ENCODE measurements around the gene ACOX3.

DNA sequence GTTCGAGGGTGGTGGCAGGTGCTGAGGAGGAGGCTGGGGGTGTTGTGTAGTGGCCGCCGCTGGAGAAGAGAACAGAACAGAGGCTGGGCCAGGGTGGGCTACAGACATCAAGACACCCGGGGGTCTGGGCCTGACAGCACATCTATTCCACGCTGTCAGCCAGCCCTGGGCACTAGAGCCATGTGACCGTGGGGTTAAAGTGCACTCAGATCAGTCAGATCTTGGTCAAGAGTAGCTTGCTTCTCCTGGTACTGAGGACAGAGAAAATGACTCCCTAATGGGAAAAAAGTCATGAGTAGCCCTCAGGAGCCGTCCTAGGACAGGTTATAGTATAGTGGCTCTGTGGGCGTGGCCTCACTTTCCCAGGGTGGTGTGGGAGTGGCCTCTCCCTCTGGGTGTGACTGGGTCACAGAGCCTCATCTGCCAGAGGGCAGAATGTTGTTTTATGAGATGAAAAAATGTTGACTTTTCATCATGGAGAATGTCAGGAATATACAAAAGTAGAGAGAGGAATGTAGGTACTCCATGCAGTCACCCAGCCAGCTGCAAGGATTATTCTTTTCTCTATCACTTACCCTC lies 19.4 kb upstream of the ACOX3 start:
- no peak for TF ChIP-seq POLR2A (IDR thresholded peaks at IDR 0.05)
- TF ChIP-seq, protein P1, sequence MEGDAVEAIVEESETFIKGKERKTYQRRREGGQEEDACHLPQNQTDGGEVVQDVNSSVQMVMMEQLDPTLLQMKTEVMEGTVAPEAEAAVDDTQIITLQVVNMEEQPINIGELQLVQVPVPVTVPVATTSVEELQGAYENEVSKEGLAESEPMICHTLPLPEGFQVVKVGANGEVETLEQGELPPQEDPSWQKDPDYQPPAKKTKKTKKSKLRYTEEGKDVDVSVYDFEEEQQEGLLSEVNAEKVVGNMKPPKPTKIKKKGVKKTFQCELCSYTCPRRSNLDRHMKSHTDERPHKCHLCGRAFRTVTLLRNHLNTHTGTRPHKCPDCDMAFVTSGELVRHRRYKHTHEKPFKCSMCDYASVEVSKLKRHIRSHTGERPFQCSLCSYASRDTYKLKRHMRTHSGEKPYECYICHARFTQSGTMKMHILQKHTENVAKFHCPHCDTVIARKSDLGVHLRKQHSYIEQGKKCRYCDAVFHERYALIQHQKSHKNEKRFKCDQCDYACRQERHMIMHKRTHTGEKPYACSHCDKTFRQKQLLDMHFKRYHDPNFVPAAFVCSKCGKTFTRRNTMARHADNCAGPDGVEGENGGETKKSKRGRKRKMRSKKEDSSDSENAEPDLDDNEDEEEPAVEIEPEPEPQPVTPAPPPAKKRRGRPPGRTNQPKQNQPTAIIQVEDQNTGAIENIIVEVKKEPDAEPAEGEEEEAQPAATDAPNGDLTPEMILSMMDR (IDR thresholded peaks at IDR 0.05) = no peak
- no peak for TF ChIP-seq EP300 (IDR thresholded peaks at IDR 0.05)
- no peak for TF ChIP-seq POLR2AphosphoS5 (IDR thresholded peaks at IDR 0.05)

Data from stomach (tissue), 4 donors.